Measurements from ENCODE around the gene CCDC146.

DNA sequence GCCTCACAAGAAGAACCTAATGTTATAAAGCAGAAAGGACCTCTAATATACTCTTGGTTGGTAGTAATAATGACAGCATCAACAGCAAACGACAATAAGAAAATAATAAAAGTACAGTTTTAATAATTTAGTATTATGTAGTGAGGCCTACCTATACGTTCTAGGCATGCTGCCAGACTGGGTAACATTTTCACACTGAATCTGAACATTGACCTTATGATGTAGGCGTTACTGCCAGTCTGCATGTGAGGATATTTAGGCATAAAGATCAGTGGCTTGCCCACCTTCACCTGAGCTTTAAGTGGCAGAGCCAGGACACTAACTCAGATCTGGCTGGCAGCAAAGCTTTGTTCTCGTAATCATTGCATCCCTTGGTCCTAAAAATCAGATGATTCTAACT, 74.7 kb downstream of the CCDC146 start:
- TF ChIP-seq EZH2 (IDR thresholded peaks at IDR 0.05) (no peak), POLR2AphosphoS5 (IDR thresholded peaks at IDR 0.05; ENCODE audit: borderline replicate concordance, low read depth, low read length) (no peak), FOXP2 (optimal IDR thresholded peaks at IDR 0.05; ENCODE audit: control extremely low read depth, extremely low read length, insufficient read depth) (no peak)

Measured in SK-N-MC (cell line).